Activated CD4-positive, alpha-beta memory T cell treated with anti-CD3 and anti-CD28 coated beads for 36 hours (primary cell): ENCODE data around the gene CFAP68. TPM values are rescaled to one million over a fixed set of nuclear protein-coding genes. Genes with fewer than 3 reads are reported as not detected.

ENCODE experiments used
- CTCF ChIA-PET: fragments of 350-600 bp; sonication (Branson Sonifier 250); formaldehyde crosslinking; loops from one replicate; lab custom pipeline; 2021; ENCODE audit warnings: antibody characterized with exemption, inconsistent platforms; lab: Charles Lee
- POLR2A ChIA-PET: fragments of 350-600 bp; sonication (Branson Sonifier 250); formaldehyde crosslinking; loops from one replicate; lab custom pipeline; 2021; ENCODE audit warnings: antibody characterized with exemption; lab: Charles Lee
- DNase-seq: peaks from one replicate; pipeline ENCODE4 v3.0.0-alpha.2; 2020
- H3K27ac Mint-ChIP-seq: one replicate; pipeline ENCODE4 v1.8.0; 2021; ENCODE audit warnings: mixed read lengths
- H3K27me3 Mint-ChIP-seq: one replicate; pipeline ENCODE4 v1.8.0; 2021; ENCODE audit warnings: mixed read lengths
- H3K36me3 Mint-ChIP-seq: one replicate; pipeline ENCODE4 v1.8.0; 2021; ENCODE audit warnings: mixed read lengths
- H3K4me1 Mint-ChIP-seq: one replicate; pipeline ENCODE4 v1.8.0; 2021; ENCODE audit warnings: low read depth, mixed read lengths
- H3K4me3 Mint-ChIP-seq: one replicate; pipeline ENCODE4 v1.8.0; 2021; ENCODE audit warnings: mild to moderate bottlenecking, mixed read lengths
- H3K9me3 Mint-ChIP-seq: one replicate; pipeline ENCODE4 v1.8.0; 2021; ENCODE audit warnings: mixed read lengths
- intact Hi-C: fragments of 100-400 bp; cut with micrococcal nuclease; formaldehyde crosslinking; loops from one replicate; pipeline ENCODE4 v1.15.1; 2023
- total RNA-seq, 2 experiments: library from RNA; stranded (reverse); gene quantifications; one replicate each; pipeline ENCODE4 v1.2.3, GENCODE V29; 2021

CFAP68 gene
- total RNA-seq, 2 experiments from 2014 or later: 29.9 to 33.6 TPM

GRCh38 chr11:111909378-111909777 lies 30.0 kb downstream of the CFAP68 start:
- Mint-ChIP-seq H3K36me3 (peaks cover 4% of the 10 kb centered on the region), H3K4me3 (no peak overlapping the region), H3K9me3 (peaks cover 5% of the 10 kb centered on the region), H3K27me3 (peaks cover 32% of the 10 kb centered on the region), H3K27ac (no peak overlapping the region), H3K4me1 (no peaks in the 10 kb centered on the region)
- ChIA-PET POLR2A (no interaction called here), CTCF (interaction anchor here (0.6 kb wide), 2 partner anchors 61 to 259 kb away, joined by 4 read pairs; no protein-coding TSS in a partner anchor)
- intact Hi-C loops: no loop called here
- no peak for DNase-seq

- H3K27me3 Mint-ChIP-seq: peaks cover 33% of the 10 kb centered on the region
- ChIA-PET CTCF (no interaction called here), POLR2A (no interaction called here)
- DNase-seq: no peak
- no peak overlapping the region for H3K27ac Mint-ChIP-seq
- H3K4me3 Mint-ChIP-seq: no peak overlapping the region
- H3K9me3 Mint-ChIP-seq: no peaks in the 10 kb centered on the region
- H3K36me3 Mint-ChIP-seq: no peaks in the 10 kb centered on the region
- H3K4me1 Mint-ChIP-seq: no peaks in the 10 kb centered on the region
- intact Hi-C loops: no loop called here
These were observed 31.6 kb downstream of the CFAP68 start for GRCh38 chr11:111910676-111911562.

GRCh38 chr11:111911563-111912401 lies 32.4 kb downstream of the CFAP68 start, which contains the start of gene CRYAB:
TSS of gene CRYAB (minus strand) at chr11:111911770. CDS start at chr11:111911724, 46 bp downstream.
- H3K27ac Mint-ChIP-seq: no peak within 1 kb of the TSS
- no peak for DNase-seq
- H3K4me3 Mint-ChIP-seq: no peak within 1 kb of the TSS
- H3K4me1 Mint-ChIP-seq: no peaks in the 10 kb centered on the region
- CTCF ChIA-PET: no interaction called here
- POLR2A ChIA-PET: no interaction called here
- intact Hi-C loops: no loop called here
- peaks cover 38% of the 10 kb centered on the region for H3K27me3 Mint-ChIP-seq
- no peaks in the 10 kb centered on the region for H3K36me3 Mint-ChIP-seq
- H3K9me3 Mint-ChIP-seq: no peaks in the 10 kb centered on the region

GRCh38 chr11:111912535-111912934 lies 33.2 kb downstream of the CFAP68 start, which contains the start of gene HSPB2:
TSS of gene HSPB2 (plus strand) at chr11:111912734. CDS start at chr11:111912830, 96 bp downstream.
- DNase-seq: no peak
- no peak within 1 kb of the TSS for H3K27ac Mint-ChIP-seq
- no peaks in the 10 kb centered on the region for H3K36me3 Mint-ChIP-seq
- no peaks in the 10 kb centered on the region for H3K4me1 Mint-ChIP-seq
- CTCF ChIA-PET: no interaction called here
- H3K4me3 Mint-ChIP-seq: no peak within 1 kb of the TSS
- intact Hi-C loops: no loop called here
- H3K9me3 Mint-ChIP-seq: no peaks in the 10 kb centered on the region
- POLR2A ChIA-PET: no interaction called here
- H3K27me3 Mint-ChIP-seq: peaks cover 42% of the 10 kb centered on the region

GRCh38 chr11:111913031-111913861 lies 33.9 kb downstream of the CFAP68 start:
- intact Hi-C loops: no loop called here
- H3K9me3 Mint-ChIP-seq: no peaks in the 10 kb centered on the region
- no peaks in the 10 kb centered on the region for H3K36me3 Mint-ChIP-seq
- POLR2A ChIA-PET: interaction anchor here (0.9 kb wide), 1 partner anchor 41 kb away, joined by 3 read pairs; no protein-coding TSS in a partner anchor
- CTCF ChIA-PET: interaction anchor here (2.4 kb wide), 1 partner anchor 69 kb away, joined by 6 read pairs; no protein-coding TSS in a partner anchor
- peaks cover 42% of the 10 kb centered on the region for H3K27me3 Mint-ChIP-seq
- H3K4me3 Mint-ChIP-seq: no peak overlapping the region
- DNase-seq: no peak
- no peak overlapping the region for H3K27ac Mint-ChIP-seq
- H3K4me1 Mint-ChIP-seq: no peaks in the 10 kb centered on the region

GRCh38 chr11:111913997-111914396 lies 34.7 kb downstream of the CFAP68 start:
- Mint-ChIP-seq H3K36me3 (no peaks in the 10 kb centered on the region), H3K27ac (no peak overlapping the region), H3K9me3 (no peaks in the 10 kb centered on the region), H3K4me3 (no peak overlapping the region), H3K27me3 (peaks cover 40% of the 10 kb centered on the region), H3K4me1 (no peaks in the 10 kb centered on the region)
- POLR2A ChIA-PET: interaction anchor here (0.9 kb wide), 1 partner anchor 42 kb away, joined by 3 read pairs; no protein-coding TSS in a partner anchor
- intact Hi-C loops: no loop called here
- CTCF ChIA-PET: interaction anchor here (0.6 to 2.4 kb wide), 2 partner anchors 68 to 316 kb away, joined by 3 to 6 read pairs; no protein-coding TSS in a partner anchor
- no peak for DNase-seq

GRCh38 chr11:111916768-111917167 lies 37.4 kb downstream of the CFAP68 start:
- Mint-ChIP-seq H3K4me3 (no peak overlapping the region), H3K36me3 (no peaks in the 10 kb centered on the region), H3K27ac (no peak overlapping the region), H3K9me3 (no peaks in the 10 kb centered on the region), H3K27me3 (peaks cover 35% of the 10 kb centered on the region), H3K4me1 (no peaks in the 10 kb centered on the region)
- intact Hi-C loops: no loop called here
- POLR2A ChIA-PET: no interaction called here
- DNase-seq: no peak
- CTCF ChIA-PET: no interaction called here

GRCh38 chr11:111917312-111917711 lies 38.0 kb downstream of the CFAP68 start:
- no peaks in the 10 kb centered on the region for H3K36me3 Mint-ChIP-seq
- H3K4me3 Mint-ChIP-seq: no peak overlapping the region
- ChIA-PET CTCF (interaction anchor here (1.1 kb wide), 2 partner anchors 65 to 78 kb away, joined by 3 to 5 read pairs; no protein-coding TSS in a partner anchor), POLR2A (no interaction called here)
- H3K9me3 Mint-ChIP-seq: no peaks in the 10 kb centered on the region
- H3K27ac Mint-ChIP-seq: no peak overlapping the region
- H3K27me3 Mint-ChIP-seq: peaks cover 29% of the 10 kb centered on the region
- H3K4me1 Mint-ChIP-seq: no peaks in the 10 kb centered on the region
- DNase-seq: no peak
- intact Hi-C loops: no loop called here

- intact Hi-C loops: no loop called here
- ChIA-PET POLR2A (no interaction called here), CTCF (interaction anchor here (1.1 kb wide), 2 partner anchors 64 to 77 kb away, joined by 3 to 5 read pairs; no protein-coding TSS in a partner anchor)
- no peaks in the 10 kb centered on the region for H3K4me1 Mint-ChIP-seq
- H3K4me3 Mint-ChIP-seq: no peak overlapping the region
- peaks cover 29% of the 10 kb centered on the region for H3K27me3 Mint-ChIP-seq
- no peaks in the 10 kb centered on the region for H3K9me3 Mint-ChIP-seq
- no peaks in the 10 kb centered on the region for H3K36me3 Mint-ChIP-seq
- H3K27ac Mint-ChIP-seq: no peak overlapping the region
- no peak for DNase-seq
These were observed 38.4 kb downstream of the CFAP68 start for GRCh38 chr11:111917788-111918187.

- Mint-ChIP-seq H3K4me1 (no peaks in the 10 kb centered on the region), H3K36me3 (no peaks in the 10 kb centered on the region), H3K27me3 (peaks cover 26% of the 10 kb centered on the region), H3K27ac (no peak within 1 kb of the TSS), H3K9me3 (no peaks in the 10 kb centered on the region), H3K4me3 (no peak within 1 kb of the TSS)
- CTCF ChIA-PET: interaction anchor here (0.8 to 1.6 kb wide), 5 partner anchors 8 to 314 kb away, joined by 3 to 5 read pairs (median 3); no protein-coding TSS in a partner anchor
- POLR2A ChIA-PET: no interaction called here
- intact Hi-C loops: no loop called here
- DNase-seq: no peak
These were observed 39.3 kb downstream of the CFAP68 start, which contains the start of gene C11orf52 for GRCh38 chr11:111918390-111919256. TSS of gene C11orf52 (plus strand) at chr11:111918913. CDS start at chr11:111918973, 60 bp downstream.
